GM21360 (cell line): ENCODE results near the gene PEA15.

Experiments
- ATAC-seq: cut with Tn5 transposase; IDR thresholded peaks from one replicate; pipeline ENCODE4 v1.9.1; 2021; ENCODE audit warnings: mild to moderate bottlenecking, moderate library complexity; ENCODE audit not compliant: unreplicated experiment

Gene PEA15

GRCh38 chr1:160178731-160179130 is 26.5 kb upstream of the PEA15 start:
- no peak for ATAC-seq

GRCh38 chr1:160179336-160179735 is 25.8 kb upstream of the PEA15 start:
- no peak for ATAC-seq

DNA sequence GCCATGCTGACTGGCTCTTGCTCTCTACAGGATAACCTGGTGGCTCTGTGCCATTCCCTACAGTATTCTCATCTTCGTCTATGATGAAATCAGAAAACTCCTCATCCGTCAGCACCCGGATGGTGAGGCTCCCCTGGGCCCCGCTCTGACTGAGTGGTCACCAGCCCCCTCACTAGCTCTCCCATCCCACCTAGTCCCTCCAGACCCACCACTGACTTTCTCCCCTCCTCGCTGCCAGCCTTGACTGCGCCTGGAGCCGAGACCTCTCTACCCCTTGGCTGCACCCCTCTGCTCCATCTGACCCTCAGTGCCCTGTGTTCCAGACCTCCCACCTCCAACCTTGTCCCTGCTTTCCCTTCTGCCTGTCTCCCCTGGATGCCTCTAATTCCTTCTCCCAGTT is 18.9 kb upstream of the PEA15 start:
- no peak for ATAC-seq

DNA sequence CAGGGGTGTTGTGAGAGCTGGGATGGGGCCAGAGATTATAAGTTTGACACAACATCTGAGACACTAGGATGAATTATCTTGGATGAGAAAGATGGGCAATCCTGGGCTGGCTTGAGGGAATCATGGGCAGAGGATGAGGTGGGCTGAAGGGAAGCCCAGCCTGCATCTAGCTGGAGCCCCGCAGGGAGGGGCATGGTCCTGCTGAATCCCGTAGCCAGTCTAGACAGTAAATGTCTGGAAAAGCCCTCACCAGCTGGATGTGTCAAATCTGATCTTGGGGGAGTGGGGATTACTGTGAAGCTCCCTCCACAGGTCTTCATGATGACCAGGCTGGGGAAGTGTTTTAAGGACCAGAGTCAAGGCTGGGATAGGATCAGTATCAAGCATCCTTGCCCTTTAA is 18.5 kb upstream of the PEA15 start:
- no peak for ATAC-seq

GRCh38 chr1:160187407-160187806 is 17.8 kb upstream of the PEA15 start:
- ATAC-seq = no peak

- ATAC-seq = no peak
Measured at GRCh38 chr1:160188341-160188740, 16.8 kb upstream of the PEA15 start.

- ATAC-seq = no peak
Measured at GRCh38 chr1:160189649-160190625, 15.2 kb upstream of the PEA15 start, which contains the start of gene CASQ1. CASQ1 (plus strand) TSS chr1:160190575; CDS start chr1:160190752, 177 bp downstream.

DNA sequence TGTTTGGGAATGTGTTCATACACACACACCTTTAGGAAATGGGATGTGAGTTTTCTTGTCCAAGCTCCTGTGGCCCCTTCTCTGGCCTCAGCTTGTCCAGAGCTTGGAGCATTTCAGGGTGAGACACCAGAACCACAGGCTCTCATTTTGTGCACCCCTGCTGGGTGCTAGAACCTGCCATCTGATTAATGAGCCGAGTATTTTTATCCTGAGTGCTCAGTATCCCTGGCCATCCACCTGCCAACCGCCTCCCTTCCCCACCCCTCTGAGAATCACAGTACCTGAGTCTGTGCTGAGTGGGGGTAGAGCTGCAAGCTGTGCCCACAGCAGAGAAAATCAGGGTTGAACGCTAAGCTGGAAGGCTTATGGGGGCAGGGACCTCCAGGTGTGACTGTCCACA is 13.4 kb upstream of the PEA15 start:
- ATAC-seq = no peak

DNA sequence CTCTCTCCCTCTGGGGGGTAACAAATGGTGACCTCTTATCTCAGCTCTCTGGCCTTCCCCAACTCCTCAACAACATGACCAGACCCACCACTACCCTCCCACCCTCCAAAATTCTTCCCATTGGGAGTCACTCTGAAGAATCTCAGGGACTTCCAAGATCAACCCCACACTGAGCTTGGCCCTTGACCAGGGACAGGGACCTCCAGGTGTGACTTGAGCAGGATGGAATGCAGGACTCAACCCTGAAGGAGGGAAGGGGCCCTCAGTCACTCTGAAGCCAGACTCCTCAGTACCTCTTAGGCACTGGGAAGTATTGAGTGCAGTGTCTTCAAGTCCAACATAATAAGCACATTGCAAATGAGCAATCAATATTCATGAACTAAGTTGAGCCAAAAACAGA is 12.9 kb upstream of the PEA15 start:
- no peak for ATAC-seq

DNA sequence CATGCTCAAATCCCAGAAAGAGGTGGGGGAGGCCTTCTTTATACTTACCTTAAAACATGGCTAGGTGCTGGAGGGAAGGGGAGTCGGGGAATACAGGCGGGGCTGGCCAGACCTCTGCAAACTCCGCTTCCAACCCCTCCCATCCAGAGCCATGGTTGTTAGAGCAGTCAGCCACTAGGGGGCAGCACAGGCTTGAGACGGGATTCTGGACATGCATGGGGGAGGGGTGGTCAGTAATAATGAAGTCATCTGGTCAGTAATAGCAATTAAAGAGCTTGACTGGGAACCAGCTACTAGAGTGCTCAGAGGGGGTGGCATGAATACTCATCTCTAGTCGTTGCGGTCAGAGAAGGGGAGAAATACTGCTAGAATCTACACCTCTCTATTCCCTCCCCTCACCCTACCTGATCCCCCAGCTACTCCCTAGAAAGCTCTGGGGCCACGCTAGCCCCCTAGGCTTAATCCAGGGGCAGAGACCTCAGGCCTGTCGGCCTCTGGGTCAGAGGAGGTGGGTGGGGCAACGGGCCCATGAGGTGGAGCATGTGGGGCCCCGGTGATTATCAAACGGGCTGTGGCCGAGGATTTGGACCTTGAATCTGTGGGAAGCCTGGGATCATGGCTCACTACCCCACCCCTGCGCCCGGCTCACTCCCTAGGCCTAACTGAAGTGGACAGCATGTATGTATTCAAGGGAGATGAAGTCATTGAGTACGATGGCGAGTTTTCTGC is 11.9 kb upstream of the PEA15 start:
- peak; percentile 61 for ATAC-seq

GRCh38 chr1:160193832-160194736 is 11.1 kb upstream of the PEA15 start:
- no peak for ATAC-seq

- ATAC-seq = no peak
Measured at GRCh38 chr1:160194737-160195059, 10.5 kb upstream of the PEA15 start.

DNA sequence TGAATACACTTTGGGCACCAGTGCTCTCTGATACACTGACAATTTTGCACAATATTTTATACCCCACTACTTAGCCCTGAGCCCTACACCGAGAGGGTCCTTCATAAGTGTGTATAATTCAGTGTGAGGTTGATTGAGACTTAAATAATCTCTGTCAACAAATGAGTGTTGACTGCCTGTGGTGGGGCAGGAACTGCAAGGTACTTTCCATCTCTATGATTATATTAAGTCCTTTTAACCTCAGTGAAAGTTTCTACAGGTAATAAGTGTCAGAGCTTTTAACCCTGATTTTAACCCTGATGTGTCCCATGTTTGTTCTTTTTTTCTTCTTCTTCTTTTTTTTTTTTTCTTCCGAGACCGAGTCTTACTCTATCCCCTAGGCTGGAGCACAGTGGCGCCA is 9.0 kb upstream of the PEA15 start:
- ATAC-seq = no peak

GRCh38 chr1:160197231-160197630 is 8.0 kb upstream of the PEA15 start:
- no peak for ATAC-seq

DNA sequence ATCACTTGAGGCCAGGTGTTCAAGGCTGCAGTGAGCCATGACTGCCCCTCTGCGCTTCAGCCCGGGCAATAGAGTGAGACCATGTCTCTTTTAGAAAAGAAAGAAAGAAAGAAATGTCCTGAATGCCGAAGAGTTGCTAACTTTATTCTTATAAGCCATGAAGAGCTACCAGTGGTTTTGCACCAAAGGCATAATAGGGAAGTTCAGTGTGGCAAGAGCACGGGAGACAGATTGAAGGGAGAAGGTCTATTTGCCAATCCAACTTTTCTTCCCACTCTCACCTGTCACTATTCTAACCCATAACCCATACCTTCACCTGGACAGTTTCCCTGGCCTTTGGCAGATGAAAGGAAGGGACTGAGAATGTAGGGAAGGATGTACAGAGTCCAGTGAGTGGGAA is 4.4 kb upstream of the PEA15 start:
- no peak for ATAC-seq

GRCh38 chr1:160204526-160205241 is 500 bp upstream of the PEA15 start:
- ATAC-seq = peak; percentile 49

DNA sequence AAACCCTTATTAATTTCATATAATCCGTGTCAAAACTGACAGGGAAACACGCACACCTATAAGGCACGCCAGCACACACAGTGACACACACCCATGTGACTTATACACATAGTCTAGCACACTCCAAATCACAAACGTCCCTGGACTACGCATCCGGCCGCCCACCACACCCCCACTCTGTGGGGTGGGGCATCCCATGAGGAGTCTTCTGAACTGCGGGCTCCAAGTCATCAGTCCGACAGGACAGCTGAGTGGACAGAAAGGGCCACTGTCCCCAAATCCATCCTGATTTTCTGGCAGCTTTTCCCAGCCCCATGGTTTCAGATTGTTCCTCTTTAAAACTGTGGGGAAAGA is 829 bp downstream of the PEA15 start:
- peak; percentile 35 for ATAC-seq

- no peak for ATAC-seq
Measured at GRCh38 chr1:160206421-160207117, 1.4 kb downstream of the PEA15 start.

DNA sequence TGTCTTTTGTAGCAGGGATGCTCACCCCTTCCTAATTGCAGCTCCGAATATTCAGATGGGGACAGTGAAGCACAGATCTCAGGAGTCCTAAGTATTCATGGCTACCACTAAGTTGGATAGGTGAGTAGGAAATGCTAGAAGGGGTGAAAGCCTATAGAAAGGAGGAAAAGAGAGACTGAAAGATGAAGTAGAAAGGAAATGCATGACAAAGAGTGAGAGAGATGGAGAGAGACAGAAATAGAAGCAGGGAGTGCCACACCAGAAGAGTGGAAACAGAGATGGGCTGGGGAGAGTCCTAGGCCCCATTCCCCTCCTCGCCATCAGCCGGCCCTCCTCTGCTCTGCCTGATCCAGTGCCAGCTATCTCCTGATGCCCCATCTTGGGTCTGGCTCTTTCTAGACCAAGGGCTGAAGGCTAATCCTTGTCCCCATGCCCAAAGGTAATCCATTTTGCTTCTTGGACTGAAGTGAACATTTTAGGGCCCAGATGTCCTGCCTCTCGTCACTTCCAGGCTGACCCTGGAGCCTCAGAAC is 2.0 kb downstream of the PEA15 start:
- no peak for ATAC-seq
